Breast epithelium (tissue), 4 donors: ENCODE measurements around the gene ASXL3. TPM values are rescaled to one million over a fixed set of nuclear protein-coding genes. Genes with fewer than 3 reads are reported as not detected.

Source experiments
- DNase-seq, 2 donors: peaks; one replicate each; pipeline ENCODE4 v3.0.0-alpha.2; 2019; ENCODE audit warnings: low spot score in 2 of 2
- H3K27ac ChIP-seq, 2 donors: fragments of 200-600 bp; sonication (generic) in 1 of 2; one replicate each; pipeline ENCODE4 v1.5.1; 2016 to 2019; ENCODE audit warnings: mild to moderate bottlenecking in 1 of 2
- H3K27me3 ChIP-seq, 2 donors: fragments of 200-600 bp; sonication (generic) in 1 of 2; one replicate each; pipeline versions ENCODE4 v1.5.1 to v1.6.0; 2017 to 2019; ENCODE audit warnings: control low read depth in 1 of 2, mild to moderate bottlenecking in 1 of 2
- H3K36me3 ChIP-seq: fragments of 200-600 bp; one replicate; pipeline ENCODE4 v1.5.1; 2019
- H3K4me1 ChIP-seq, 2 donors: fragments of 200-600 bp; sonication (generic); one replicate each; pipeline ENCODE4 v1.5.1; 2016 to 2019; ENCODE audit warnings: control low read depth in 1 of 2
- H3K4me3 ChIP-seq, 3 donors: fragments of 200-600 bp; sonication (generic); 1 replicate in 2 of 3; 2 replicates in 1 of 3; pipeline ENCODE4 v1.5.1; 2016 to 2019; ENCODE audit warnings: mild to moderate bottlenecking in 3 of 3, moderate library complexity in 2 of 3
- H3K9me3 ChIP-seq, 2 donors: fragments of 200-600 bp; sonication (generic) in 1 of 2; one replicate each; pipeline ENCODE4 v1.5.1; 2016 to 2019; ENCODE audit warnings: control low read depth in 1 of 2
- CTCF ChIP-seq, 3 donors: fragments of 450-650 bp; IDR thresholded peaks; one replicate each; pipeline ENCODE4 v1.5.1; 2016 to 2017; ENCODE audit warnings: antibody characterized with exemption in 3 of 3, mild to moderate bottlenecking in 3 of 3, moderate library complexity in 3 of 3
- POLR2A ChIP-seq: fragments of 450-650 bp; IDR thresholded peaks from one replicate; pipeline ENCODE4 v1.6.1; 2016; ENCODE audit warnings: antibody characterized with exemption, mild to moderate bottlenecking, moderate library complexity
- POLR2AphosphoS5 ChIP-seq, 3 donors: sonication (generic); formaldehyde crosslinking; IDR thresholded peaks; one replicate each; pipeline ENCODE4 v1.6.1; 2017; ENCODE audit warnings: antibody characterized with exemption in 3 of 3
- intact Hi-C: fragments of 100-400 bp; cut with DNase I; formaldehyde crosslinking; loops from one replicate; pipeline ENCODE4 v1.15.1; 2023; ENCODE audit warnings: low total_unique reads
- total RNA-seq, 3 donors: library from RNA; depleted of rRNA; stranded (reverse); fragments of >200 nt; gene quantifications; one replicate each; pipeline ENCODE4 v1.1.0, GENCODE V29; 2016

Gene ASXL3
- total RNA-seq, 3 donors from 2014 or later, result 0.96 to 3.4 (median 0.98) TPM

- H3K27ac ChIP-seq, result no peak overlapping the region
- no peak overlapping the region for H3K4me3 ChIP-seq
- DNase-seq, result no peak
- intact Hi-C loops, result no loop called here
- no peaks in the 10 kb centered on the region for H3K9me3 ChIP-seq
- H3K27me3 ChIP-seq, result no peaks in the 10 kb centered on the region
- no peaks in the 10 kb centered on the region for H3K4me1 ChIP-seq
- TF ChIP-seq POLR2A (no peak), CTCF (IDR thresholded peaks at IDR 0.05) (no peak), POLR2AphosphoS5 (IDR thresholded peaks at IDR 0.05) (no peak)
- H3K36me3 ChIP-seq, result no peaks in the 10 kb centered on the region
These were observed 139.3 kb downstream of the ASXL3 start for GRCh38 chr18:33717339-33717738.

- intact Hi-C loops, result no loop called here
- no peak for TF ChIP-seq CTCF (IDR thresholded peaks at IDR 0.05)
- no peak for TF ChIP-seq POLR2AphosphoS5 (IDR thresholded peaks at IDR 0.05)
- no peak for TF ChIP-seq POLR2A
- H3K27ac ChIP-seq, result no peak overlapping the region
These were observed 142.1 kb downstream of the ASXL3 start for GRCh38 chr18:33720133-33720532.

GRCh38 chr18:33729556-33729955 lies 151.5 kb downstream of the ASXL3 start:
- no peak overlapping the region for H3K27ac ChIP-seq
- TF ChIP-seq POLR2A (no peak), POLR2AphosphoS5 (IDR thresholded peaks at IDR 0.05) (no peak), CTCF (IDR thresholded peaks at IDR 0.05) (no peak)
- H3K27me3 ChIP-seq, result no peaks in the 10 kb centered on the region
- intact Hi-C loops, result no loop called here
- no peak for DNase-seq
- H3K9me3 ChIP-seq, result no peaks in the 10 kb centered on the region
- H3K36me3 ChIP-seq, result no peaks in the 10 kb centered on the region
- H3K4me3 ChIP-seq, result no peak overlapping the region
- no peaks in the 10 kb centered on the region for H3K4me1 ChIP-seq

More at GRCh38 chr18:33720133-33720532, 142.1 kb downstream of the ASXL3 start:
- H3K27me3 ChIP-seq, result no peaks in the 10 kb centered on the region
- H3K9me3 ChIP-seq, result no peaks in the 10 kb centered on the region
- H3K4me1 ChIP-seq, result no peaks in the 10 kb centered on the region
- H3K4me3 ChIP-seq, result no peak overlapping the region
- DNase-seq, result no peak
- H3K36me3 ChIP-seq, result no peaks in the 10 kb centered on the region

GRCh38 chr18:33733376-33733775 lies 155.4 kb downstream of the ASXL3 start:
- intact Hi-C loops, result no loop called here
- no peaks in the 10 kb centered on the region for H3K36me3 ChIP-seq
- TF ChIP-seq POLR2AphosphoS5 (IDR thresholded peaks at IDR 0.05) (no peak), CTCF (IDR thresholded peaks at IDR 0.05) (no peak), POLR2A (no peak)
- H3K27me3 ChIP-seq, result no peaks in the 10 kb centered on the region
- DNase-seq, result no peak
- no peak overlapping the region for H3K4me3 ChIP-seq
- no peaks in the 10 kb centered on the region for H3K9me3 ChIP-seq
- no peak overlapping the region for H3K27ac ChIP-seq
- no peaks in the 10 kb centered on the region for H3K4me1 ChIP-seq

- no peaks in the 10 kb centered on the region for H3K27me3 ChIP-seq
- no peaks in the 10 kb centered on the region for H3K9me3 ChIP-seq
- H3K36me3 ChIP-seq, result no peaks in the 10 kb centered on the region
- DNase-seq, result no peak
- intact Hi-C loops, result no loop called here
- H3K4me3 ChIP-seq, result no peak overlapping the region
- no peaks in the 10 kb centered on the region for H3K4me1 ChIP-seq
- TF ChIP-seq POLR2A (no peak), POLR2AphosphoS5 (IDR thresholded peaks at IDR 0.05) (no peak), CTCF (IDR thresholded peaks at IDR 0.05) (no peak)
- no peak overlapping the region for H3K27ac ChIP-seq
These were observed 157.4 kb downstream of the ASXL3 start for GRCh38 chr18:33735428-33735827.
